Activated CD4-positive, alpha-beta T cell treated with anti-CD3 and anti-CD28 coated beads, Interleukin-2, amount 50 U/mL, for 4 hours (primary cell): ENCODE measurements around the gene IL13.
"Not testable (repeated sequence)": the region's sequence is repeated elsewhere in the genome, so short reads cannot be mapped to it uniquely, and the experiment has no call there.

Experiments used
- DNase-seq, 2 experiments: peaks; one replicate each; pipeline ENCODE4 v3.0.0-alpha.2; 2020

Gene IL13

GRCh38 chr5:132691755-132692631, 34.0 kb downstream of the IL13 start:
- DNase-seq, result not testable (repeated sequence)

GRCh38 chr5:132692632-132692967, 34.6 kb downstream of the IL13 start:
- DNase-seq, result no peak

GRCh38 chr5:132695956-132696355, 38.0 kb downstream of the IL13 start:
- no peak for DNase-seq

- DNase-seq, result no peak
These were observed 46.9 kb downstream of the IL13 start for GRCh38 chr5:132704875-132705274.

- DNase-seq, result no peak
These were observed 50.7 kb downstream of the IL13 start for GRCh38 chr5:132708645-132709044.
